T-helper 1 cell treated with Interleukin-12 subunit alpha and Interleukin-12 subunit beta and Interleukin-4 antibody, amounts not matched to agents 30 ng/mL and 1 ng/mL, for 36 hours (primary cell): Measurements from ENCODE around the gene NUDT3. TPM values are rescaled to one million over a fixed set of nuclear protein-coding genes. Genes with fewer than 3 reads are reported as not detected.
"Not testable (repeated sequence)": the region's sequence is repeated elsewhere in the genome, so short reads cannot be mapped to it uniquely, and the experiment has no call there.

Experiments used
- intact Hi-C: fragments of 100-400 bp; cut with micrococcal nuclease; formaldehyde crosslinking; loops from one replicate; pipeline ENCODE4 v1.15.1; 2024
- total RNA-seq: library from RNA; stranded (reverse); gene quantifications from 2 replicates; pipeline ENCODE4 v1.2.3, GENCODE V29; 2022

The NUDT3 gene
- total RNA-seq, 1 donor from 2014 or later: 14.1 TPM

- intact Hi-C loops: not testable (repeated sequence)
These were observed 68.2 kb downstream of the NUDT3 start for GRCh38 chr6:34324221-34324620.

- intact Hi-C loops: no loop called here
These were observed 69.2 kb downstream of the NUDT3 start for GRCh38 chr6:34323300-34323699.

GRCh38 chr6:34322732-34323131 lies 69.7 kb downstream of the NUDT3 start:
- intact Hi-C loops: no loop called here

GRCh38 chr6:34321821-34322220 lies 70.6 kb downstream of the NUDT3 start:
- intact Hi-C loops: no loop called here

GRCh38 chr6:34319471-34319885 lies 73.0 kb downstream of the NUDT3 start:
- intact Hi-C loops: no loop called here

GRCh38 chr6:34318499-34319470 lies 73.7 kb downstream of the NUDT3 start:
- intact Hi-C loops: no loop called here

- intact Hi-C loops: no loop called here
These were observed 74.5 kb downstream of the NUDT3 start for GRCh38 chr6:34317882-34318498.

- intact Hi-C loops: no loop called here
These were observed 75.3 kb downstream of the NUDT3 start for GRCh38 chr6:34317172-34317477.

GRCh38 chr6:34316431-34317171 lies 75.9 kb downstream of the NUDT3 start:
- intact Hi-C loops: no loop called here

GRCh38 chr6:34315780-34316179 lies 76.7 kb downstream of the NUDT3 start:
- intact Hi-C loops: no loop called here

- intact Hi-C loops: no loop called here
These were observed 77.2 kb downstream of the NUDT3 start for GRCh38 chr6:34315256-34315655.

GRCh38 chr6:34312259-34312658 lies 80.2 kb downstream of the NUDT3 start:
- intact Hi-C loops: no loop called here

GRCh38 chr6:34310817-34311216 lies 81.7 kb downstream of the NUDT3 start:
- intact Hi-C loops: no loop called here

GRCh38 chr6:34308483-34308882 lies 84.0 kb downstream of the NUDT3 start:
- intact Hi-C loops: no loop called here

GRCh38 chr6:34305982-34306708 lies 86.3 kb downstream of the NUDT3 start:
- intact Hi-C loops: no loop called here

- intact Hi-C loops: no loop called here
These were observed 87.0 kb downstream of the NUDT3 start for GRCh38 chr6:34305497-34305896.

- intact Hi-C loops: no loop called here
These were observed 88.3 kb downstream of the NUDT3 start for GRCh38 chr6:34304164-34304563.

- intact Hi-C loops: no loop called here
These were observed 89.5 kb downstream of the NUDT3 start for GRCh38 chr6:34302929-34303328.

- intact Hi-C loops: no loop called here
These were observed 91.1 kb downstream of the NUDT3 start for GRCh38 chr6:34301408-34301807.

- intact Hi-C loops: no loop called here
These were observed 92.1 kb downstream of the NUDT3 start for GRCh38 chr6:34300332-34300751.

GRCh38 chr6:34298941-34299340 lies 93.5 kb downstream of the NUDT3 start:
- intact Hi-C loops: no loop called here
